SK-N-SH treated with all-trans-retinoic acid at 6 μM for 48 hours (cell line): Measurements from ENCODE around the gene DYNLRB1.

ENCODE experiments used
- ARNTL ChIP-seq: fragments of 450-650 bp; formaldehyde crosslinking; IDR thresholded peaks from 2 replicates; pipeline ENCODE4 v1.5.0; 2020; ENCODE audit warnings: low read depth, mild to moderate bottlenecking, moderate library complexity, borderline replicate concordance
- BACH2 ChIP-seq: fragments of 250-450 bp; sonication (Bioruptor Pico); IDR thresholded peaks from 2 replicates; pipeline ENCODE4 v1.9.0; 2021; ENCODE audit warnings: mild to moderate bottlenecking, borderline replicate concordance
- CREB5 ChIP-seq: fragments of 250-450 bp; sonication (Bioruptor Pico); IDR thresholded peaks from 2 replicates; pipeline ENCODE4 v1.5.1; 2020; ENCODE audit warnings: low read depth, mild to moderate bottlenecking, moderate library complexity
- ESRRG ChIP-seq: fragments of 250-450 bp; sonication (Bioruptor Pico); IDR thresholded peaks from 2 replicates; pipeline ENCODE4 v1.6.1; 2021; ENCODE audit warnings: mild to moderate bottlenecking
- ISL1 ChIP-seq: fragments of 250-450 bp; sonication (Bioruptor Pico); IDR thresholded peaks from 2 replicates; pipeline ENCODE4 v2.1.2; 2022; ENCODE audit warnings: mild to moderate bottlenecking, moderate library complexity
- PATZ1 ChIP-seq: fragments of 250-450 bp; sonication (Bioruptor Pico); IDR thresholded peaks from 2 replicates; pipeline ENCODE4 v1.8.0; 2020; ENCODE audit warnings: mild to moderate bottlenecking, moderate library complexity, borderline replicate concordance
- POU6F1 ChIP-seq: fragments of 250-450 bp; sonication (Bioruptor Pico); IDR thresholded peaks from 2 replicates; pipeline ENCODE4 v1.8.0; 2021; ENCODE audit warnings: low read depth, mild to moderate bottlenecking, moderate library complexity, borderline replicate concordance
- PPARA ChIP-seq: fragments of 250-450 bp; sonication (Bioruptor Pico); IDR thresholded peaks from 2 replicates; pipeline ENCODE4 v1.5.0; 2020; ENCODE audit warnings: mild to moderate bottlenecking, borderline replicate concordance
- SNAI2 ChIP-seq: fragments of 250-450 bp; sonication (Bioruptor Pico); IDR thresholded peaks from 2 replicates; pipeline ENCODE4 v1.5.0; 2020; ENCODE audit warnings: mild to moderate bottlenecking, moderate library complexity
- ZFP3 ChIP-seq: fragments of 250-450 bp; sonication (Bioruptor Pico); IDR thresholded peaks from 2 replicates; pipeline ENCODE4 v1.5.0; 2020; ENCODE audit warnings: mild to moderate bottlenecking, moderate library complexity
- ZFP30 ChIP-seq: fragments of 450-650 bp; formaldehyde crosslinking; IDR thresholded peaks from 2 replicates; pipeline ENCODE4 v1.5.0; 2022; ENCODE audit warnings: mild to moderate bottlenecking, moderate library complexity
- ZNF8 ChIP-seq: fragments of 450-650 bp; formaldehyde crosslinking; IDR thresholded peaks from 2 replicates; pipeline ENCODE4 v1.5.0; 2020; ENCODE audit warnings: mild to moderate bottlenecking, moderate library complexity
- TF ChIP-seq, protein P1 (sequence below): fragments of 250-450 bp; sonication (Bioruptor Pico); IDR thresholded peaks from 2 replicates; pipeline ENCODE4 v1.5.1; 2021; ENCODE audit warnings: mild to moderate bottlenecking, moderate library complexity

- TF ChIP-seq ZFP3 (no peak), ARNTL (CRISPR knock-in tag) (no peak), ESRRG (CRISPR knock-in tag) (no peak), POU6F1 (CRISPR knock-in tag) (no peak), ZNF8 (CRISPR knock-in tag) (no peak), BACH2 (CRISPR knock-in tag) (no peak), PATZ1 (no peak), ISL1 (CRISPR knock-in tag) (no peak), ZFP30 (CRISPR knock-in tag) (no peak), SNAI2 (CRISPR knock-in tag) (no peak), CREB5 (CRISPR knock-in tag) (no peak), PPARA (CRISPR knock-in tag) (no peak)
- TF ChIP-seq, protein P1, sequence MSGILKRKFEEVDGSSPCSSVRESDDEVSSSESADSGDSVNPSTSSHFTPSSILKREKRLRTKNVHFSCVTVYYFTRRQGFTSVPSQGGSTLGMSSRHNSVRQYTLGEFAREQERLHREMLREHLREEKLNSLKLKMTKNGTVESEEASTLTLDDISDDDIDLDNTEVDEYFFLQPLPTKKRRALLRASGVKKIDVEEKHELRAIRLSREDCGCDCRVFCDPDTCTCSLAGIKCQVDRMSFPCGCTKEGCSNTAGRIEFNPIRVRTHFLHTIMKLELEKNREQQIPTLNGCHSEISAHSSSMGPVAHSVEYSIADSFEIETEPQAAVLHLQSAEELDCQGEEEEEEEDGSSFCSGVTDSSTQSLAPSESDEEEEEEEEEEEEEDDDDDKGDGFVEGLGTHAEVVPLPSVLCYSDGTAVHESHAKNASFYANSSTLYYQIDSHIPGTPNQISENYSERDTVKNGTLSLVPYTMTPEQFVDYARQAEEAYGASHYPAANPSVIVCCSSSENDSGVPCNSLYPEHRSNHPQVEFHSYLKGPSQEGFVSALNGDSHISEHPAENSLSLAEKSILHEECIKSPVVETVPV (CRISPR knock-in tag): no peak
These were observed 15.5 kb downstream of the DYNLRB1 start for GRCh38 chr20:34531608-34532265.
